PC-3 (cell line): ENCODE results near the gene RALBP1. TPM values are rescaled to one million over a fixed set of nuclear protein-coding genes. Genes with fewer than 3 reads are reported as not detected.

Experiments
- ATAC-seq: fragments of 200-7000 bp; cut with Tn5 transposase; 2 replicates; pipeline ENCODE4 v1.9.1; 2020; ENCODE audit warnings: mild to moderate bottlenecking, moderate library complexity
- BruUV-seq: library from RNA; stranded (reverse); fragments of 400-500 nt; replicated peaks from 2 replicates; lab custom pipeline; 2021; lab: Mats Ljungman, UMichigan
- CTCF ChIA-PET: fragments of 300-600 bp; sonication (Branson Sonifier 250); formaldehyde crosslinking; loops from one replicate; lab custom pipeline; 2022; ENCODE audit warnings: antibody characterized with exemption; lab: Charles Lee
- POLR2A ChIA-PET: fragments of 300-600 bp; sonication (Branson Sonifier 250); formaldehyde crosslinking; loops from one replicate; lab custom pipeline; 2022; ENCODE audit warnings: antibody characterized with exemption; ENCODE audit not compliant: unreplicated experiment; lab: Charles Lee
- DNase-seq: peaks from one replicate; pipeline ENCODE4 v3.0.0-alpha.2; 2015
- H2AFZ ChIP-seq: fragments of 300-600 bp; sonication (generic); 2 replicates; pipeline ENCODE4 v1.6.0; 2016; ENCODE audit warnings: antibody characterized with exemption, low read length
- H3F3A ChIP-seq: fragments of 300-600 bp; sonication (generic); one replicate; pipeline ENCODE4 v1.6.0; 2017; ENCODE audit warnings: antibody characterized with exemption, low read length, control low read depth, mild to moderate bottlenecking; ENCODE audit not compliant: unreplicated experiment
- H3K27ac ChIP-seq: fragments of 300-600 bp; sonication (generic); 2 replicates; pipeline ENCODE4 v1.5.1; 2016; ENCODE audit warnings: mild to moderate bottlenecking, low read length
- H3K27me3 ChIP-seq: fragments of 300-600 bp; sonication (generic); 2 replicates; pipeline ENCODE4 v1.6.1; 2016; ENCODE audit warnings: low read length, mixed read lengths
- H3K36me3 ChIP-seq: fragments of 300-600 bp; sonication (generic); 2 replicates; pipeline ENCODE4 v1.6.1; 2016; ENCODE audit warnings: low read depth, mixed run types, low read length, mixed read lengths
- H3K4me1 ChIP-seq: fragments of 300-600 bp; sonication (generic); 2 replicates; pipeline ENCODE4 v1.5.1; 2016; ENCODE audit warnings: low read length; ENCODE audit not compliant: insufficient read depth
- H3K4me2 ChIP-seq: fragments of 300-600 bp; sonication (generic); 2 replicates; pipeline ENCODE4 v1.6.0; 2016; ENCODE audit warnings: low read length
- H3K4me3 ChIP-seq: fragments of 300-600 bp; sonication (generic); 2 replicates; pipeline ENCODE4 v1.5.1; 2016; ENCODE audit warnings: mild to moderate bottlenecking, low read length, mixed read lengths
- H3K79me2 ChIP-seq: fragments of 300-600 bp; sonication (generic); 2 replicates; pipeline ENCODE4 v1.6.1; 2017; ENCODE audit warnings: low read length, mixed read lengths
- H3K9ac ChIP-seq: fragments of 300-600 bp; sonication (generic); 2 replicates; pipeline ENCODE4 v1.6.0; 2016; ENCODE audit warnings: mild to moderate bottlenecking, low read length
- H3K9me2 ChIP-seq: fragments of 300-600 bp; sonication (generic); replicated peaks from 2 replicates; pipeline ENCODE4 v1.6.1; 2016; ENCODE audit warnings: mixed run types, low read length, mixed read lengths
- H3K9me3 ChIP-seq: fragments of 300-600 bp; sonication (generic); 2 replicates; pipeline ENCODE4 v1.6.1; 2016; ENCODE audit warnings: low read length, mixed read lengths
- H4K20me1 ChIP-seq: fragments of 300-600 bp; sonication (generic); 2 replicates; pipeline ENCODE4 v1.6.1; 2016; ENCODE audit warnings: low read length, mixed read lengths
- EZH2 ChIP-seq: fragments of 300-600 bp; sonication (generic); IDR thresholded peaks from one replicate; pipeline ENCODE4 v1.6.1; 2017; ENCODE audit warnings: antibody characterized with exemption, mild to moderate bottlenecking, low read length; ENCODE audit not compliant: unreplicated experiment
- EZH2phosphoT487 ChIP-seq: fragments of 300-600 bp; sonication (generic); IDR thresholded peaks from 2 replicates; pipeline ENCODE4 v1.6.1; 2018; ENCODE audit warnings: mild to moderate bottlenecking, antibody characterized with exemption, low read length, borderline replicate concordance
- intact Hi-C: fragments of 100-400 bp; cut with micrococcal nuclease; formaldehyde crosslinking; loops from 2 replicates; pipeline ENCODE4 v1.9.0; 2023
- total RNA-seq: library from RNA; depleted of rRNA; stranded (reverse); fragments of >200 nt; gene quantifications from 2 replicates; pipeline ENCODE4 v1.2.3, GENCODE V29; 2014; rRNA removed
- TF ChIP-seq, protein P1 (sequence below): fragments of 300-600 bp; sonication (generic); conservative IDR thresholded peaks from 2 replicates; pipeline ENCODE4 v1.5.1; 2017; ENCODE audit warnings: antibody characterized with exemption, low read depth, mild to moderate bottlenecking, low read length

Gene RALBP1
- total RNA-seq, 1 experiment from 2014 or later: 89.8 TPM

DNA sequence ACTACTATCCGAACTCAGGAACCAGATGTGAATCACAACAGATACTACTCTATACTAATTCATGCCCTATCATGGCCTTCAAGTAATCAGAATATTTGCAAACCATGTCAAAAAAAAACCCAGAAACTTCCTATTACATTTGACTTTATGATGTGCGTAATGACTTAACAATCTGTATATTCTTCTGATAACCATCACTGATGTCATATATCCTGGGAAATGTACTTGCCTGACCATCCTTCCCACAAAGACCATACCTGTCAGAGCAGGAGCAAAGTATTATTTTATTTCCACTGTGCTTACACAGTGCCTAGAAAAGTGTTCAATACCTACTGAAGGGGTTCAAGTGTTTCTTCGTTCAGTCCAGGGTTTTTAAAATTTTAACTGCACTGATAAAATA lies 111.5 kb downstream of the RALBP1 start:
- CTCF ChIA-PET: no interaction called here
- H3K27me3 ChIP-seq: no peaks in the 10 kb centered on the region
- no peak for ATAC-seq
- POLR2A ChIA-PET: no interaction called here
- no peak overlapping the region for H3K4me2 ChIP-seq
- no peaks in the 10 kb centered on the region for H3K9me2 ChIP-seq
- BruUV-seq: no TSS peak
- H3K27ac ChIP-seq: no peak overlapping the region
- intact Hi-C loops: no loop called here
- TF ChIP-seq EZH2phosphoT487 (no peak), EZH2 (no peak)
- TF ChIP-seq, protein P1, sequence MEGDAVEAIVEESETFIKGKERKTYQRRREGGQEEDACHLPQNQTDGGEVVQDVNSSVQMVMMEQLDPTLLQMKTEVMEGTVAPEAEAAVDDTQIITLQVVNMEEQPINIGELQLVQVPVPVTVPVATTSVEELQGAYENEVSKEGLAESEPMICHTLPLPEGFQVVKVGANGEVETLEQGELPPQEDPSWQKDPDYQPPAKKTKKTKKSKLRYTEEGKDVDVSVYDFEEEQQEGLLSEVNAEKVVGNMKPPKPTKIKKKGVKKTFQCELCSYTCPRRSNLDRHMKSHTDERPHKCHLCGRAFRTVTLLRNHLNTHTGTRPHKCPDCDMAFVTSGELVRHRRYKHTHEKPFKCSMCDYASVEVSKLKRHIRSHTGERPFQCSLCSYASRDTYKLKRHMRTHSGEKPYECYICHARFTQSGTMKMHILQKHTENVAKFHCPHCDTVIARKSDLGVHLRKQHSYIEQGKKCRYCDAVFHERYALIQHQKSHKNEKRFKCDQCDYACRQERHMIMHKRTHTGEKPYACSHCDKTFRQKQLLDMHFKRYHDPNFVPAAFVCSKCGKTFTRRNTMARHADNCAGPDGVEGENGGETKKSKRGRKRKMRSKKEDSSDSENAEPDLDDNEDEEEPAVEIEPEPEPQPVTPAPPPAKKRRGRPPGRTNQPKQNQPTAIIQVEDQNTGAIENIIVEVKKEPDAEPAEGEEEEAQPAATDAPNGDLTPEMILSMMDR: no peak
- peaks cover 69% of the 10 kb centered on the region for H3K36me3 ChIP-seq
- H4K20me1 ChIP-seq: 0 out of 2 replicates have a peak, but pooled peaks cover 6% of the 10 kb centered on the region
- H3K9ac ChIP-seq: no peak overlapping the region
- H3K79me2 ChIP-seq: peaks cover 48% of the 10 kb centered on the region
- H2AFZ ChIP-seq: no peak overlapping the region
- peaks cover 7% of the 10 kb centered on the region for H3F3A ChIP-seq
- no peak overlapping the region for H3K4me3 ChIP-seq
- H3K9me3 ChIP-seq: no peaks in the 10 kb centered on the region
- no peak for DNase-seq
- no peaks in the 10 kb centered on the region for H3K4me1 ChIP-seq

Other genes starting within 250 kb of the RALBP1 start
- 30.1 and 32.8 TPM in 2 replicates for gene TWSG1, start 140.7 kb upstream of the RALBP1 start, total RNA-seq
- gene PPP4R1, start 139.0 kb downstream of the RALBP1 start, total RNA-seq: 154 and 185 TPM in 2 replicates
- 1.7 and 3.8 TPM in 2 replicates for gene RAB31, start 232.8 kb downstream of the RALBP1 start, total RNA-seq